ENCODE results near the gene INAFM2. TPM values are rescaled to one million over a fixed set of nuclear protein-coding genes. Genes with fewer than 3 reads are reported as not detected.

Gene INAFM2
- total and polyA plus RNA-seq, 10 of the 15 experiments (the other 5 are each of a cell fraction or from before 2014, with no cell fraction given) = 0.75 to 8.1 (median 3.9) TPM

DNA sequence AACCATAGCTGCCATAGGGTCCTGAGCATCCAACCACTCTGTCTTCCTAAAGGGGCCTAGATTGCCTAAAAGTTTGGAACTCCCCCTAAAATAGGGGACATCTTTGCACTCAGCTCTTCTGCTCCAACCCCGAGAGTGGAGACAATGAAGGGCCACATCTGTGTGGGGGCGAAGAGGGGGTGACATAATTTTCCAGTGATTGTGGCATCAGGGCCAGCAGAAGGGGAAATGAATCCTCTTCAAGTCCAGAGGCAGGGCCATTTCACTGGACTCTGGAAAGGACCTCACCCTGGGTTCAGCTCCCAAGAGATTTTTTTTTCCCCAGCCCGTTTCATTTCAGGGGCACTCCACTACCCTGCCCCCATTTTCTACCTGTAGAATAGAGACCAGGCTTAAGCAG, 36.0 kb upstream of the INAFM2 start:
- Histone ChIP-seq H2AFZ (ENCODE audit: control insufficient read depth, low read depth, low read length) (no peak overlapping the region), H3K9ac (ENCODE audit: control insufficient read depth, insufficient read depth, low read length) (no peak overlapping the region), H4K20me1 (ENCODE audit: control insufficient read depth, insufficient read depth) (no peaks in the 10 kb centered on the region), H3K27ac (ENCODE audit: control insufficient read depth, insufficient read depth) (no peak overlapping the region), H3K9me3 (replicated peaks; ENCODE audit: control insufficient read depth, insufficient read depth, low read length) (no peaks in the 10 kb centered on the region; the same call in 2 of the 3 replicates), H3K4me2 (ENCODE audit: control insufficient read depth, insufficient read depth) (no peak overlapping the region), H3K4me3 (no peak overlapping the region), H3K4me1 (ENCODE audit: control insufficient read depth, insufficient read depth, low read length) (no peaks in the 10 kb centered on the region), H3K79me2 (ENCODE audit: control insufficient read depth, insufficient read depth, low read length) (no peaks in the 10 kb centered on the region), H3K27me3 (replicated peaks in 1 of 2; ENCODE audit: control insufficient read depth in 2 of 2, insufficient read depth in 2 of 2, low read length in 1 of 2) (peaks cover 3 to 8% of the 10 kb centered on the region in 2 experiments; a peak in 3 of 4 replicates), H3K36me3 (ENCODE audit: control insufficient read depth in 2 of 2, insufficient read depth in 2 of 2, low read length in 1 of 2) (no peaks in the 10 kb centered on the region)
- DNase-seq (ENCODE audit: low read depth, low spot score) (no peak), ATAC-seq (no peak), FAIRE-seq (no peak)
- SMC1A ChIA-PET (ENCODE audit: uncharacterized antibody, unreplicated experiment) = interaction anchor here (1.2 to 2.0 kb wide), 2 partner anchors 8 to 13 kb away, joined by 3 to 5 read pairs; no protein-coding TSS in a partner anchor
- BruUV-seq (replicated peaks) = no TSS peak
- intact Hi-C loops (cut with micrococcal nuclease; ENCODE audit: unreplicated experiment) = no loop called here
- RAD21 ChIA-PET (ENCODE audit: unreplicated experiment) = interaction anchor here (1.1 kb wide), 1 partner anchor 50 kb away, joined by 3 read pairs; no protein-coding TSS in a partner anchor
- in situ Hi-C loops (cut with MboI) = no loop called here
- TF ChIP-seq, protein P1, sequence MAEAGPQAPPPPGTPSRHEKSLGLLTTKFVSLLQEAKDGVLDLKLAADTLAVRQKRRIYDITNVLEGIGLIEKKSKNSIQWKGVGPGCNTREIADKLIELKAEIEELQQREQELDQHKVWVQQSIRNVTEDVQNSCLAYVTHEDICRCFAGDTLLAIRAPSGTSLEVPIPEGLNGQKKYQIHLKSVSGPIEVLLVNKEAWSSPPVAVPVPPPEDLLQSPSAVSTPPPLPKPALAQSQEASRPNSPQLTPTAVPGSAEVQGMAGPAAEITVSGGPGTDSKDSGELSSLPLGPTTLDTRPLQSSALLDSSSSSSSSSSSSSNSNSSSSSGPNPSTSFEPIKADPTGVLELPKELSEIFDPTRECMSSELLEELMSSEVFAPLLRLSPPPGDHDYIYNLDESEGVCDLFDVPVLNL (IDR thresholded peaks at IDR 0.05; ENCODE audit: low read depth, low read length) = no peak
- no peak for TF ChIP-seq CBFB (IDR thresholded peaks at IDR 0.05; ENCODE audit: low read depth)
- no peak for TF ChIP-seq EGR1 (IDR thresholded peaks at IDR 0.05; ENCODE audit: borderline replicate concordance in 1 of 2, low read depth in 2 of 2, low read length in 2 of 2)
- no peak for TF ChIP-seq RFX5 (IDR thresholded peaks at IDR 0.05; ENCODE audit: low read depth, low read length)
- TF ChIP-seq HDGF (IDR thresholded peaks at IDR 0.05) = no peak
- TF ChIP-seq, protein P2, sequence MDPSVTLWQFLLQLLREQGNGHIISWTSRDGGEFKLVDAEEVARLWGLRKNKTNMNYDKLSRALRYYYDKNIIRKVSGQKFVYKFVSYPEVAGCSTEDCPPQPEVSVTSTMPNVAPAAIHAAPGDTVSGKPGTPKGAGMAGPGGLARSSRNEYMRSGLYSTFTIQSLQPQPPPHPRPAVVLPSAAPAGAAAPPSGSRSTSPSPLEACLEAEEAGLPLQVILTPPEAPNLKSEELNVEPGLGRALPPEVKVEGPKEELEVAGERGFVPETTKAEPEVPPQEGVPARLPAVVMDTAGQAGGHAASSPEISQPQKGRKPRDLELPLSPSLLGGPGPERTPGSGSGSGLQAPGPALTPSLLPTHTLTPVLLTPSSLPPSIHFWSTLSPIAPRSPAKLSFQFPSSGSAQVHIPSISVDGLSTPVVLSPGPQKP (IDR thresholded peaks at IDR 0.05; ENCODE audit: low read depth, low read length) = no peak
- no peak for TF ChIP-seq CBX3 (IDR thresholded peaks at IDR 0.05; ENCODE audit: borderline replicate concordance, low read depth)
- no peak for TF ChIP-seq CHD2 (IDR thresholded peaks at IDR 0.05; ENCODE audit: borderline replicate concordance, low read depth, low read length)
- no peak for TF ChIP-seq SMARCA5 (IDR thresholded peaks at IDR 0.05)
- TF ChIP-seq BRCA1 (IDR thresholded peaks at IDR 0.05; ENCODE audit: low read depth, low read length) = no peak
- POLR2A ChIA-PET = no interaction called here
- CTCF ChIA-PET = interaction anchor here (0.6 to 0.8 kb wide), 2 partner anchors 30 to 177 kb away, joined by 3 to 4 read pairs; no protein-coding TSS in a partner anchor
- 2% methylated on average over 3 of the region's 3 CpGs for WGBS (ENCODE audit: insufficient coverage, insufficient replicate concordance, low lambda C conversion rate, missing lambda C conversion rate)
